GM13976 (cell line): ENCODE measurements around the gene INTS4.

Source experiments
- DNase-seq: peaks from one replicate; pipeline ENCODE4 v3.0.0; 2012; ENCODE audit warnings: low spot score
- CTCF ChIP-seq: IDR thresholded peaks from 2 replicates; pipeline ENCODE4 v1.5.1; 2012; ENCODE audit warnings: borderline replicate concordance, mild to moderate bottlenecking; ENCODE audit not compliant: insufficient read depth; ENCODE audit errors: extremely low read depth, missing control alignments, control extremely low read depth
- in situ Hi-C: fragments of 300-500 bp; cut with MboI; formaldehyde crosslinking; loops from one replicate; pipeline ENCODE4 v1.12.0; 2022; ENCODE audit warnings: low sequenced_read_pairs, mixed read lengths, inconsistent platforms; ENCODE audit not compliant: unreplicated experiment

INTS4 gene

GRCh38 chr11:78038697-78039313 is 44.3 kb upstream of the INTS4 start:
- no peak for TF ChIP-seq CTCF
- in situ Hi-C loops: no loop called here

GRCh38 chr11:78037825-78038620 is 43.6 kb upstream of the INTS4 start:
- no peak for DNase-seq
- no peak for TF ChIP-seq CTCF
- in situ Hi-C loops: no loop called here

More at GRCh38 chr11:78038697-78039313, 44.3 kb upstream of the INTS4 start:
- no peak for DNase-seq

- DNase-seq: no peak
- in situ Hi-C loops: no loop called here
- TF ChIP-seq CTCF: no peak
These were observed 42.6 kb upstream of the INTS4 start for GRCh38 chr11:78037056-78037455.

DNA sequence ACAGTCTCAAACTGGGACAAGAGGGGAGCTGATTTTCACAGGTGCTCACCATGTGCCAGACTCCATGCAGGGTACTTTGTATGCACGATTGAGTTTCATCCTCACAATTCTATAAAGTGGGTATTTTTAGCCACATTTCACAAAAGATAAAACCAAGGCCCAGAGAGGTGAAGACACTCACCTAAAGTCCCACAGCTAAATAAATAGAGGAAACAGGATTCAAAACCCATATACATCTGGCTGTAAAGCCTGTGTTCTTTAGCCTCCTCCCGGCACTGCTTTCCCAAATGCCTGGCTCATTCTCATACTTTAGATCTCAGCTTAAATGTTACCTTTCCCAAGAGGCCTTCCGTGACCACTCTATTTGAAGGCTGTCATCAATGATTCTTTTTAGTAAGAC is 41.8 kb upstream of the INTS4 start:
- no peak for TF ChIP-seq CTCF
- in situ Hi-C loops: no loop called here
- no peak for DNase-seq

- in situ Hi-C loops: no loop called here
- DNase-seq: no peak
- no peak for TF ChIP-seq CTCF
These were observed 40.2 kb upstream of the INTS4 start for GRCh38 chr11:78034623-78035022.

DNA sequence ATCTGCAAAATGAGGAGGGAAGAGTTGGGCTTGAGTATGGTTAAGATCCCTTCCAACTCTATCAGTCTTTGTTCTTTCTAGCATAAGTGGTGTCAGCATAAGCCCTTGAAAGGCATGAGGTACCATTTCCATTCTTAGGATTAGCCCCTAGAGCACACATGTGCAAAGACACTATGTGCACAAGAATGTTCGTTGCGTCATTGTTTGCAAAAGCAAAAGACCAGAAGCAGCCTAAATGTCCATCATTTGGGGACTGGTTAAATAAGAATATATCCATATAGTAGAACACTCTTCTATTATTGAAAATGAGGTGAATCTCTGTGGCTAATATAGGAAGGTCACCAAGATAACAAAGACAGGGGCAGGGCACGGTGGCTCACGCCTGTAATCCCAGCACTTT is 38.6 kb upstream of the INTS4 start:
- no peak for DNase-seq
- in situ Hi-C loops: no loop called here
- no peak for TF ChIP-seq CTCF
